Measurements from ENCODE around the gene SPATA21.

SPATA21 gene

DNA sequence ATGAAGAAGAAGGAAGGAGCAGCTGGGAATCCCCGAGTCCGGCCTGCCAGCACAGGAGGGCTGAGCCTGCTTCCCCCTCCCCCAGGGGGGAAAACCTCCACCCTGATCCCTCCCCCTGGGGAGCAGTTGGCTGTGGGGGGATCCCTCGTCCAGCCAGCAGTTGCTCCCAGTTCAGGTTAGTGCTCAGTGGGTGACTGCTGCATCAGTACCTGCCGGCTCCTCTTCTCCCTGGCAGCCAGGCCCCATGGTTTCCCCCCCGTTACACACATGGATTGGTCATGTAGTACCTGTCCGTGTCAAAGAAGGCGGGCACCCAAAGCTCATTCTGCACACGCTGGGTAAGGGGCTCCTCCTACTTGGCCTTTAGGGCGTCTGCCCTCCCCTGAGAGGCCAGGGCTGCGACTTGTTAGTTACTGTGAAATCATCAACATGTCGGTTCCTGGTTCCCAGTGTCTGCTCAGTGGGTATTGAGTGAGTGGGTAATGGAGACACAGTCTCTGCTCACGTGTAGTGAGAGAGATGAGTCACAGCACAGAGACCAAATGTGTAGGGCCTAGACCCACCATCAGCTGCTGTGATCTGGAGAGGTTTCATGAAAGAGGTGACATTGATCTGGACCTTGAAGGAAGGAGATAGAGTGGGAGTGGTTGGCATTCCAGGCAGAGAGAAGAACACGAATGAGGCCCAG is 14.8 kb upstream of the SPATA21 start:
- peaks cover 95% of the 10 kb centered on the region for H3K36me3 ChIP-seq (ENCODE audit: insufficient read depth, low read length)
- no peak overlapping the region for H2AFZ ChIP-seq (ENCODE audit: low read depth, low read length)
- H4K20me1 ChIP-seq (ENCODE audit: insufficient read depth, low read length) = peaks cover 19% of the 10 kb centered on the region
- H3K79me2 ChIP-seq (ENCODE audit: insufficient read depth, low read length) = peaks cover 24% of the 10 kb centered on the region
- H3K27me3 ChIP-seq (ENCODE audit: insufficient read depth, low read length, poor library complexity) = no peaks in the 10 kb centered on the region
- DNase-seq = no peak
- no peaks in the 10 kb centered on the region for H3K4me1 ChIP-seq (ENCODE audit: insufficient read depth, low read length)
- H3K9me3 ChIP-seq (ENCODE audit: insufficient read depth, low read length, severe bottlenecking) = no peaks in the 10 kb centered on the region
- no peak overlapping the region for H3K4me2 ChIP-seq (ENCODE audit: insufficient read depth, low read length)
- ATAC-seq (ENCODE audit: insufficient read depth, low read depth) = no peak
- no peak overlapping the region for H3K4me3 ChIP-seq (ENCODE audit: low read depth in 1 of 2, low read length in 2 of 2)
- TF ChIP-seq EZH2 (IDR thresholded peaks at IDR 0.05; ENCODE audit: borderline replicate concordance, low read depth, low read length, severe bottlenecking) (no peak), CTCF (IDR thresholded peaks at IDR 0.05; ENCODE audit: borderline replicate concordance, extremely low read depth, low read length, poor library complexity, severe bottlenecking) (no peak)
- H3K9ac ChIP-seq (ENCODE audit: low read depth, low read length) = no peak overlapping the region
- H3K27ac ChIP-seq (ENCODE audit: low read length) = no peak overlapping the region

DNA sequence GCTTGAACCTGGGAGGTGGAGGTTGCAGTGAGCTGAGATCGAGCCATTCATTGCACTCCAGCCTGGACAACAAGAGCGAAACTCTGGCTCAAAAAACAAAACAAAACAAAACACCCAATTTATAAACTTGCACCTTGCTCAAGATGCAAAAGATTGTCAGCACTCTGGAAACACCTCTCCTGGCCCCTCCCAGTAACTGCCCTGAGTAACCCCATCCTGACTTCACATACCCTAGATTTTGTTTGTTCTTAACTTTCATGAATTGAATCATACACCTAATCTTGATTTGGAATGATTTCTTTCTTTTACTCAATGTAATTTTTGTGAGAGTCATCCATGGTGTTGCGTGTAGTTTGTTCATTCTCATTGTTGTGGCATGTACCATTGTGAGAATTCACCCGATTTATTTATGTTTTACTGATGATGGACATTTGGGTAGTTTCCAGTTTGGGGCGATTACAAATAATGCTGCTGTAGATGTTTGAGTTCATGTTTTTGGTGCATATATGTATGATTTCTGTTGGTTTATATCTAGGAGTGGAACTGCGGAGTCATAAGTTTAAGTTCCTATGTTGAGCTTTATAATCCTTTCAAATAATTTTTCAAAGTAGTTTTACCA is 13.7 kb upstream of the SPATA21 start:
- H3K79me2 ChIP-seq (ENCODE audit: insufficient read depth, low read length) = peaks cover 29% of the 10 kb centered on the region
- no peak overlapping the region for H2AFZ ChIP-seq (ENCODE audit: low read depth, low read length)
- peaks cover 19% of the 10 kb centered on the region for H4K20me1 ChIP-seq (ENCODE audit: insufficient read depth, low read length)

GRCh38 chr1:16449666-16450065 is 12.4 kb upstream of the SPATA21 start:
- Histone ChIP-seq H3K4me2 (ENCODE audit: insufficient read depth, low read length) (no peak overlapping the region), H3K9ac (ENCODE audit: low read depth, low read length) (no peak overlapping the region), H3K36me3 (ENCODE audit: insufficient read depth, low read length) (peaks cover 85% of the 10 kb centered on the region), H3K4me1 (ENCODE audit: insufficient read depth, low read length) (no peaks in the 10 kb centered on the region), H3K79me2 (ENCODE audit: insufficient read depth, low read length) (peaks cover 33% of the 10 kb centered on the region), H2AFZ (ENCODE audit: low read depth, low read length) (no peak overlapping the region), H3K9me3 (ENCODE audit: insufficient read depth, low read length, severe bottlenecking) (no peaks in the 10 kb centered on the region), H3K27me3 (ENCODE audit: insufficient read depth, low read length, poor library complexity) (no peaks in the 10 kb centered on the region), H4K20me1 (ENCODE audit: insufficient read depth, low read length) (peaks cover 19% of the 10 kb centered on the region), H3K27ac (ENCODE audit: low read length) (no peak overlapping the region), H3K4me3 (ENCODE audit: low read depth in 1 of 2, low read length in 2 of 2) (no peak overlapping the region)
- ATAC-seq (ENCODE audit: insufficient read depth, low read depth) = no peak
- DNase-seq = no peak
- TF ChIP-seq CTCF (IDR thresholded peaks at IDR 0.05; ENCODE audit: borderline replicate concordance, extremely low read depth, low read length, poor library complexity, severe bottlenecking) (no peak), EZH2 (IDR thresholded peaks at IDR 0.05; ENCODE audit: borderline replicate concordance, low read depth, low read length, severe bottlenecking) (no peak)

More for the DNA sequence above, 13.7 kb upstream of the SPATA21 start:
- no peak overlapping the region for H3K27ac ChIP-seq (ENCODE audit: low read length)
- ATAC-seq (ENCODE audit: insufficient read depth, low read depth) = no peak
- H3K4me3 ChIP-seq (ENCODE audit: low read depth in 1 of 2, low read length in 2 of 2) = no peak overlapping the region
- no peak for DNase-seq
- H3K4me1 ChIP-seq (ENCODE audit: insufficient read depth, low read length) = no peaks in the 10 kb centered on the region
- H3K27me3 ChIP-seq (ENCODE audit: insufficient read depth, low read length, poor library complexity) = no peaks in the 10 kb centered on the region
- no peak for TF ChIP-seq EZH2 (IDR thresholded peaks at IDR 0.05; ENCODE audit: borderline replicate concordance, low read depth, low read length, severe bottlenecking)
- no peak for TF ChIP-seq CTCF (IDR thresholded peaks at IDR 0.05; ENCODE audit: borderline replicate concordance, extremely low read depth, low read length, poor library complexity, severe bottlenecking)
- H3K9ac ChIP-seq (ENCODE audit: low read depth, low read length) = no peak overlapping the region
- H3K36me3 ChIP-seq (ENCODE audit: insufficient read depth, low read length) = peaks cover 91% of the 10 kb centered on the region
- H3K9me3 ChIP-seq (ENCODE audit: insufficient read depth, low read length, severe bottlenecking) = no peaks in the 10 kb centered on the region
- H3K4me2 ChIP-seq (ENCODE audit: insufficient read depth, low read length) = no peak overlapping the region

Measured in DND-41 (cell line).